GM21447 (cell line): ENCODE results near the gene SPOCK3.
"Not testable (repeated sequence)": the region's sequence is repeated elsewhere in the genome, so short reads cannot be mapped to it uniquely, and the experiment has no call there.

ENCODE experiments used
- ATAC-seq: cut with Tn5 transposase; IDR thresholded peaks from one replicate; pipeline ENCODE4 v1.9.1; 2021; ENCODE audit not compliant: unreplicated experiment

SPOCK3 gene

DNA sequence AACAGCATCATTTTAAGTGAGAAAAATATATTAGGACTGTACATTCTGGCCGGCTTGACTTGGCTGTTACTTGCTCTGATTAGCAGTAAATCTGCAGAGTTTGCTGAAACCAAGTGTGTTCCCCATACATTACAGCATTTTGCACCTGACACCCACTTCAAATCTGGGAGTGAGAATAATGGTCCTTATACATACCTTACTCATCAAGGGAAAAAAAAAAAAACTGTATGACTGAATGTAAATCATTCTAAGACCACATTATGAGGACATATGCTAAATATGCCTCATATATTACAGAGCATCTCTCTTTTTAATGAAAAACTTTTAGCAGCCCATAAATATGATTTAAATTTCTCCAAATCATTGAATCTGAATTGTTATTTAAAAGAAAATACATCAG, 406.7 kb downstream of the SPOCK3 start:
- no peak for ATAC-seq

- no peak for ATAC-seq
Measured at GRCh38 chr4:166827167-166827566, 407.1 kb downstream of the SPOCK3 start.

DNA sequence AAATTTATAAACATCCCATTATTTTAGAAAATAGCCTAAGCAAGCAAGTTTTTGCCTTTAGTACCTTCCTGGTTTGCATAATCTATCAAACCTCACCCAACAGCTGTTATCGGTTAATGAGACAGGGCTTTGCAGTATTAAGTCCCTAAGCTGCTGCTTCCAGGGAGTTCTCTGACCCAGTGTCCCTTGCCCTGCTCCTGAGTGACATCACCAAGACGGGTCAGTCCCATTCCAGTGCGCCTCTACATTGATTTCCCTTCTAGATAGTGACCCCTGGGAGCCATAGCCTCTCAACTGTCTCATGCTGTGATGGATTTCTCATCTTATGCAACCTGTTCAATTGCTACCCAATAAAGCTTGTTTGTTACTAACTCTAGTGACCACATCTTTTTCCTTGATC, 410.4 kb downstream of the SPOCK3 start:
- ATAC-seq: no peak

- ATAC-seq: no peak
Measured at GRCh38 chr4:166823126-166823525, 411.2 kb downstream of the SPOCK3 start.

- no peak for ATAC-seq
Measured at GRCh38 chr4:166822386-166822785, 411.9 kb downstream of the SPOCK3 start.

DNA sequence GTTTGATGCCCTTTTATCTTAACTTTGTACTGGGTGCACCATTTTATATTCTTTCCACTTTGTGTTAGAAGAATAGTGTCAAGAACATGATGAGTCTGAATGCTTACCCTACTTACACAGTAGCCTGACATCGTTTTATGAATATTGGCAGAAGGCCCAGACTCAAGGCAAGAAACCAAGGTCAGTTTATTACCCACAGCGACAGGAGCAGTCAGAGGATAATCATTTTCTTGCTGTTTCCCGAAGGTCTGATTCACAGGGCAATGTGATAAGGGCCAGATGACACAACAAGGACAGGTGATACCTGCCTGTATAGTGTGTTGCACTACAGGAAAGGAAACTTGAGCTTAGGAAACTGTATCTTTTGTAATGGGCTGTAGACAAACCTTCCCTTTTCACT, 417.4 kb downstream of the SPOCK3 start:
- ATAC-seq: no peak

DNA sequence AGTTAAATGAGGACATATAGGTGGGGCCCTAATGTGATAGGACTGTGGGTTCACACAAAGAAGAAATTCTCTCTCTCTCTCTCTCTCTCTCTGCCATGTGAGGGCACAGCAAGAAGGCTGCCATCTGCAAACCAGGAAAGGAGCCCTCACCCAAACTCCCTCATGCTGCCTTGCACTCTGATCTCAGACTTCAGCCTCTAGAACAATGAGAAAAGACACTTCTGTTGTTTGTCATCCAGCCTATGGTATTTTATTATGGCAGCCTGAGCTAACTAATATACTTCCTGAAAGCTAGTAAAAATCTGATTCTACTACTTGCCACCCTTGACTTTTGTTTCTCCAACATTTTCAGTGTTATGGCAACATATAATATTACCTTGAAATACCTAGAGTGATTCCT, 425.9 kb downstream of the SPOCK3 start:
- no peak for ATAC-seq

GRCh38 chr4:166802346-166802745, 431.9 kb downstream of the SPOCK3 start:
- no peak for ATAC-seq

- no peak for ATAC-seq
Measured at GRCh38 chr4:166798126-166798525, 436.2 kb downstream of the SPOCK3 start.

DNA sequence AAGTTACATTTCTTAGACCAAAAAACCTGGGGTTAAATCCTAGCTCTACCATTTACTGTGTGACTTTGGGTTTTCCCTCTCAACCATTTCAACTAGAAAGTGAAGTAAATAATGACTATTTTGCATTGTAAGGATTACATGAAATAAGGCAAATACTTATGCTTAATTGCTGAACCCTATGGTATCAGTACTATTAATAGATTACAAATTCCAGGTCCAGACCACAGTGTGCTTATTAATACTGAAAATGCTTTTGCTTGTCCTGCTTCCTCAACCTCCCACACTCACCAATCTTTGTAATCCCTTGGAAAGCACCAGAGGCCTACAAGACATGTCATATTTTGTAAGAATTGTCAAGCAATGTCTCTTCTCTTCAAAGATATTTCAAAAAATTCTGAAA, 456.5 kb downstream of the SPOCK3 start:
- no peak for ATAC-seq

DNA sequence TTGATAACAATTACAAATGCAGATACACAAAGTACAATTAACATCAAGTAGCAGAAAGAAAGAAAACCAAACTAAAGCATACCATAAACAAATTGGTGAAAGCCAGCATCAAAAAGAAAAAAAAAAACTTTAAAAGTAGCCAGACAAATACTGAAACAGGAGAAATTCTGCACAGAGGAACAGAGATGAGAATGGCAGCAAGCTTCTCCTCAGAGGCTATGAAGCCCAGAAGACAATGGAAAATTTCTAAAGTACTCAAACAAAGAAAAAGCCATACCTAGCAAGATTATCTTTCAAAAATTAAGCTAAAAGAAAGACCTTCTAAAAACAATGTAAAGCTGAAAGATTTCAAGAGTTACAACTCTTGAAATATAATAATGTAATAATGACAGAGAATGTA, 471.3 kb downstream of the SPOCK3 start:
- ATAC-seq: no peak

GRCh38 chr4:166741742-166742141, 492.6 kb downstream of the SPOCK3 start:
- no peak for ATAC-seq

DNA sequence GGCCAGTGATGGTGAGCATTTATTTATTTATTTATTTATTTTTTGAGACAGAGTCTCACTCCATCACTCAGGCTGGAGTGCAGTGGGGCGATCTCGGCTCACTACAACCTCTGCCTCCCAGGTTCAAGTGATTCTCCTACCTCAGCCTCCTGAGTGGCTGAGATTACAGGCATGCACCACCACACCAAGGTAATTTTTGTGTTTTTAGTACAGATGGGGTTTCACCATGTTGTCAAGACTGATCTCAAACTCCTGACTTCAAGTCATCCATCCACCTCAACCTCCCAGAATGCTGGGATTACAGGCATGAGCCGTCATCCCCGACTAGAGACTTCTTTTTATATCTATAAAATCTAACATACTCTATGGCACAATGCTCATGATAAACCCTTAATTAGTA, 495.1 kb downstream of the SPOCK3 start:
- not testable (repeated sequence) for ATAC-seq

- no peak for ATAC-seq
Measured at GRCh38 chr4:166737430-166737829, 496.9 kb downstream of the SPOCK3 start.

DNA sequence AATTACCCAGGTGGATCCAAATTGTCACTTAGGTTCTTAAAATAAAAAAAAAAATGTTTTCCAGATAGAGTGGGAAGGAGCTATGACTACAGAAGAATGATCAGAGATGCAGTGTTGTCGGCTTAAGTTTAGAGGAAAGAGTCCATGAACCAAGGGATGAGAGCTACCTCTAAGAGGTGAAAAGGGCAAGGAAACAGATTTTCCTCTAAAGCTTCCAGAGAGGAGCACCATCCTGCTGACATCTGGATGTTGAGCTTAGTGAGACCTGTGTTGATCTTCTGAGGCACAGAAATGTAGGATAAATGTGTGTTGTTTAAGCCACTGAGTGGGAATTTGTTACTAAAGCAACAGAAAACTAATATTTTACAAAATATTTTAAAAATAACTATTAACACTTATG, 498.7 kb downstream of the SPOCK3 start:
- no peak for ATAC-seq

DNA sequence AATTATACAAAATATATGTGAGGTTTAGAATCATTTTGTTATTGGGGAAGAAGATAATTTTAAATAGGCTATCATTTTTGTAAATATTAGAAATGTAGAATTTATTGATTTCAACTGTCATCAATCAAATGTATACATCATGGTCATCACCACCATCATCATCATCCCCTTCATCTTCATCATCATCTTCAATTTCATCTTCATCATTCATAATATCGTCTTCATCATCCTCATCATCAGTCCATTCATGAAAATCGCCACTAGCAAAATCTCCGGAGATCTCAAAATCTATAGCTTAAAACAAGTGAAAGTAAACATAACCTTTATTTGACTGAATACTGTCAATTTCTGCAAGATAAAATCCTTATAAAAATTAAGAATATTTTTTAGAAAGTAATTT, 499.5 kb downstream of the SPOCK3 start:
- no peak for ATAC-seq

- ATAC-seq: no peak
Measured at GRCh38 chr4:166733686-166734085, 500.6 kb downstream of the SPOCK3 start.

DNA sequence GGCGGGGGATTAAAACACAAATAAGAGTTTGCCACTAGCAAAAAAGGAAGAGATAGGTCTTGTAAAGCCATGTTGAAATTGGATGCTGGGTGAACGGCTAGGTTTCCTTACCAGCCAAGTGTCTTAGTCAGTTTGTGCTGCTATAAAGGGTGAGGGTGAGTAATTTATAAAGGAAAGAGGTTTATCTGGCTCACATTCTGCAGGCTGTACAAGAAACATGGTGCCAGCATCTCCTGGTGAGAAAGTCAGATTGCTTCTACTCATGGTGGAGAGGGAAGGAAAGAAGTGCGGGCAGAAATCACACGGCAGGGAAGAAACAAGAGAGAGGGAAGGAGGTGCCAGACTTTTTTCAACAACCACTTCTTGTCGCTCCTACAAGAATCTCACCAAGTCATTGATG, 507.5 kb downstream of the SPOCK3 start:
- no peak for ATAC-seq

DNA sequence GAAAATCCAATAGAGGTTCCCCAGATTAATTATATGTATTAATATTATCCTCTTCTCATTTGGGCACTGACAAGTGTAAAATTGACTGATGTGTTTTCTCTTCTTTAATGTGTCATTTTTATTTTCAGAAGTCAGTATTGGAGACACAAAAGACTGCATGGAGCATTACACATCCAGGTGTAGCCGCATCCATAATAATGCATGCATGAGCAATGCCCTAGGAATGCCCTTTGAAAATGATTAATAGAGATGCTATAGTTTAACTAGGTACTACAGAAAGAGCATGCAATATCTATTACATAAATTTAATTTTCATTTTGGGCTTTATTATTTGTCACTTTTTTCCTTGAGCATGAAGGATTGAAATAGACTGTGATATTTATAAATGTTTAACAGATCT, 509.9 kb downstream of the SPOCK3 start:
- no peak for ATAC-seq

- ATAC-seq: no peak
Measured at GRCh38 chr4:166723532-166724140, 510.7 kb downstream of the SPOCK3 start.

GRCh38 chr4:166715748-166716713, 518.3 kb downstream of the SPOCK3 start:
- not testable (repeated sequence) for ATAC-seq

DNA sequence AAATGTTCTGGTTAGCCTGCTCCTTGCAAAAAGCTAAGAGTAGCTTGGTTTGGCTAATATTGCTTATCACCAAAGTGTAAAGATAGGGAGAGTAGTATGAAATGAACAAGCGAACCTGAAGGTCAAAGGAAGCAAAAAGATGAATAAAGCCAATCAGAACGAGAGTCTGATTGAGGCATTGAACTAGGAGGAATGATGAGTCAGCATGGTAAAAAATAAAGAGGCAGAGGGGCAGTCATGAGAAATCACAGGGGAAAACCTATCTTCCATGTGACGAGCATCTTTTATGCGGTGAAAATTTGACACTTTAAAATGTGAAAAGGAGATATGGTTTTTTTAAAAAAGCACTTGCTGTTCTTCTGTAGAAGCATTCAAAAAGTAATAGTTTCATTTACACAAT, 533.7 kb downstream of the SPOCK3 start:
- ATAC-seq: no peak
